Neural progenitor cell (in vitro differentiated cells): Measurements from ENCODE around the gene SPEN. TPM values are rescaled to one million over a fixed set of nuclear protein-coding genes. Genes with fewer than 3 reads are reported as not detected.

Experiments
- DNase-seq: peaks from one replicate; pipeline ENCODE4 v3.0.0-alpha.2; 2016; ENCODE audit warnings: low spot score
- H2AFZ ChIP-seq: fragments of 200-600 bp; sonication (generic); replicated peaks from 2 replicates; pipeline ENCODE4 v1.6.1; 2016; ENCODE audit warnings: antibody characterized with exemption
- H3F3A ChIP-seq: fragments of 200-600 bp; sonication (generic); 2 replicates; pipeline ENCODE4 v1.6.1; 2016; ENCODE audit warnings: antibody characterized with exemption, low read depth
- H3K27ac ChIP-seq: fragments of 200-600 bp; sonication (generic); 2 replicates; pipeline ENCODE4 v1.5.1; 2016; ENCODE audit warnings: mild to moderate bottlenecking
- H3K27me3 ChIP-seq: fragments of 200-600 bp; sonication (generic); 2 replicates; pipeline ENCODE4 v1.6.1; 2016; ENCODE audit warnings: mild to moderate bottlenecking, moderate library complexity
- H3K36me3 ChIP-seq: fragments of 200-600 bp; sonication (generic); 2 replicates; pipeline ENCODE4 v1.5.1; 2016
- H3K4me1 ChIP-seq: fragments of 200-600 bp; sonication (generic); 2 replicates; pipeline ENCODE4 v1.6.1; 2016; ENCODE audit warnings: mixed run types
- H3K4me2 ChIP-seq: fragments of 200-600 bp; sonication (generic); 2 replicates; pipeline ENCODE4 v1.6.1; 2016
- H3K4me3 ChIP-seq: fragments of 200-600 bp; sonication (generic); 2 replicates; pipeline ENCODE4 v1.5.1; 2016
- H3K79me2 ChIP-seq: fragments of 200-600 bp; sonication (generic); 2 replicates; pipeline ENCODE4 v1.6.1; 2016; ENCODE audit warnings: low read depth
- H3K9ac ChIP-seq: fragments of 200-600 bp; sonication (generic); 2 replicates; pipeline ENCODE4 v1.6.1; 2016
- H3K9me3 ChIP-seq: fragments of 200-600 bp; sonication (generic); 2 replicates; pipeline ENCODE4 v1.5.1; 2016; ENCODE audit warnings: low read depth
- H4K20me1 ChIP-seq: fragments of 200-600 bp; sonication (generic); 2 replicates; pipeline ENCODE4 v1.6.1; 2016; ENCODE audit warnings: low read depth
- H3K27ac Mint-ChIP-seq: 3 replicates; pipeline ENCODE4 v1.8.0; 2021; ENCODE audit warnings: mixed read lengths
- H3K27me3 Mint-ChIP-seq: 2 replicates; pipeline ENCODE4 v1.8.0; 2022; ENCODE audit warnings: low read depth, mild to moderate bottlenecking, inconsistent platforms, moderate library complexity, mixed read lengths; ENCODE audit not compliant: insufficient read depth
- H3K36me3 Mint-ChIP-seq: 3 replicates; pipeline ENCODE4 v1.8.0; 2021; ENCODE audit warnings: mixed read lengths
- H3K4me1 Mint-ChIP-seq: 3 replicates; pipeline ENCODE4 v1.8.0; 2021; ENCODE audit warnings: mixed read lengths
- H3K4me3 Mint-ChIP-seq: 3 replicates; pipeline ENCODE4 v1.8.0; 2021; ENCODE audit warnings: mild to moderate bottlenecking, moderate library complexity, mixed read lengths
- H3K9me3 Mint-ChIP-seq: 3 replicates; pipeline ENCODE4 v1.8.0; 2020; ENCODE audit warnings: mixed read lengths
- CTCF ChIP-seq: fragments of 200-600 bp; sonication (generic); IDR thresholded peaks from 2 replicates; pipeline ENCODE4 v1.5.1; 2017; ENCODE audit warnings: antibody characterized with exemption, mild to moderate bottlenecking
- EZH2 ChIP-seq: fragments of 200-600 bp; sonication (generic); IDR thresholded peaks from 2 replicates; pipeline ENCODE4 v1.6.1; 2017; ENCODE audit warnings: antibody characterized with exemption, mild to moderate bottlenecking, moderate library complexity
- EZH2phosphoT487 ChIP-seq: fragments of 200-600 bp; sonication (generic); IDR thresholded peaks from 2 replicates; pipeline ENCODE4 v1.6.1; 2017; ENCODE audit warnings: antibody characterized with exemption
- total RNA-seq: library from RNA; depleted of rRNA; stranded (reverse); fragments of >200 nt; gene quantifications from 2 replicates; pipeline ENCODE4 v1.2.3, GENCODE V29; 2015; ENCODE audit warnings: low replicate concordance

SPEN gene
- total RNA-seq, 1 donor from 2014 or later = 59.6 TPM

- Mint-ChIP-seq H3K4me3 (no peak overlapping the region), H3K4me1 (peaks cover 52% of the 10 kb centered on the region), H3K9me3 (peaks cover 4% of the 10 kb centered on the region), H3K27me3 (peaks cover 13% of the 10 kb centered on the region), H3K27ac (no peak overlapping the region), H3K36me3 (peaks cover 20% of the 10 kb centered on the region)
- Histone ChIP-seq H4K20me1 (peaks cover 64% of the 10 kb centered on the region), H2AFZ (no peak overlapping the region), H3K4me3 (no peak overlapping the region), H3K27me3 (peaks cover 21% of the 10 kb centered on the region), H3K36me3 (no peaks in the 10 kb centered on the region), H3K27ac (no peak overlapping the region), H3F3A (peaks cover 18% of the 10 kb centered on the region), H3K4me2 (no peak overlapping the region), H3K9ac (no peak overlapping the region), H3K4me1 (peaks cover 9% of the 10 kb centered on the region), H3K79me2 (peaks cover 5% of the 10 kb centered on the region), H3K9me3 (no peaks in the 10 kb centered on the region)
- TF ChIP-seq EZH2 = no peak
- TF ChIP-seq EZH2phosphoT487 = no peak
- no peak for DNase-seq
Observed at GRCh38 chr1:15963968-15964648, 116.6 kb downstream of the SPEN start.

GRCh38 chr1:15965228-15965767 is 117.8 kb downstream of the SPEN start:
- Histone ChIP-seq H3K4me1 (peaks cover 9% of the 10 kb centered on the region), H4K20me1 (peaks cover 53% of the 10 kb centered on the region), H2AFZ (no peak overlapping the region), H3K27me3 (peaks cover 16% of the 10 kb centered on the region), H3K36me3 (peaks cover 7% of the 10 kb centered on the region), H3K79me2 (no peaks in the 10 kb centered on the region), H3K4me2 (no peak overlapping the region), H3K4me3 (no peak overlapping the region), H3K9me3 (no peaks in the 10 kb centered on the region), H3F3A (peaks cover 18% of the 10 kb centered on the region), H3K27ac (no peak overlapping the region), H3K9ac (no peak overlapping the region)
- Mint-ChIP-seq H3K4me1 (peaks cover 45% of the 10 kb centered on the region), H3K27me3 (peaks cover 11% of the 10 kb centered on the region), H3K4me3 (no peak overlapping the region), H3K27ac (no peak overlapping the region), H3K9me3 (peaks cover 13% of the 10 kb centered on the region), H3K36me3 (peaks cover 29% of the 10 kb centered on the region)
- DNase-seq = no peak
- TF ChIP-seq EZH2 (no peak), EZH2phosphoT487 (no peak), CTCF (no peak)

GRCh38 chr1:15966081-15966955 is 118.8 kb downstream of the SPEN start:
- H3K4me3 ChIP-seq = no peak overlapping the region
- no peak for TF ChIP-seq EZH2
- no peak for TF ChIP-seq CTCF
- TF ChIP-seq EZH2phosphoT487 = no peak
- no peak overlapping the region for H2AFZ ChIP-seq
- peaks cover 7% of the 10 kb centered on the region for H3K36me3 ChIP-seq
- Mint-ChIP-seq H3K36me3 (peaks cover 34% of the 10 kb centered on the region), H3K4me3 (no peak overlapping the region), H3K4me1 (peaks cover 34% of the 10 kb centered on the region), H3K9me3 (peaks cover 14% of the 10 kb centered on the region), H3K27ac (no peak overlapping the region), H3K27me3 (peaks cover 11% of the 10 kb centered on the region)
- H3K9ac ChIP-seq = no peak overlapping the region
- peaks cover 14% of the 10 kb centered on the region for H3F3A ChIP-seq
- no peak overlapping the region for H3K4me2 ChIP-seq
- peaks cover 6% of the 10 kb centered on the region for H3K4me1 ChIP-seq
- H4K20me1 ChIP-seq = peaks cover 42% of the 10 kb centered on the region
- no peaks in the 10 kb centered on the region for H3K9me3 ChIP-seq
- DNase-seq = no peak
- H3K27ac ChIP-seq = no peak overlapping the region
- peaks cover 7% of the 10 kb centered on the region for H3K27me3 ChIP-seq
- no peaks in the 10 kb centered on the region for H3K79me2 ChIP-seq
